Left lung (tissue), 10 donors: ENCODE measurements around the gene GATA1. TPM values are rescaled to one million over a fixed set of nuclear protein-coding genes. Genes with fewer than 3 reads are reported as not detected.

Experiments used
- ATAC-seq: fragments of 200-7000 bp; cut with Tn5 transposase; one replicate; pipeline ENCODE4 v1.9.1; 2020; ENCODE audit warnings: moderate library complexity
- DNase-seq, 4 donors: peaks; one replicate each; pipeline ENCODE4 v3.0.0-alpha.2; 2013 to 2020
- H3K27ac ChIP-seq, 2 donors: fragments of 200-600 bp; sonication (generic) in 1 of 2; one replicate each; pipeline versions ENCODE4 v1.5.0 to v1.8.0; 2020 to 2021
- H3K27me3 ChIP-seq, 2 donors: fragments of 200-600 bp; sonication (generic) in 1 of 2; one replicate each; pipeline versions ENCODE4 v1.5.0 to v1.8.0; 2020 to 2021
- H3K36me3 ChIP-seq, 2 donors: fragments of 200-600 bp; sonication (generic) in 1 of 2; one replicate each; pipeline versions ENCODE4 v1.5.0 to v1.8.0; 2020 to 2021
- H3K4me1 ChIP-seq, 2 donors: fragments of 200-600 bp; one replicate each; pipeline ENCODE4 v1.8.0; 2021
- H3K4me3 ChIP-seq, 2 donors: fragments of 200-600 bp; sonication (generic) in 1 of 2; one replicate each; pipeline versions ENCODE4 v1.5.0 to v1.8.0; 2020 to 2021; ENCODE audit warnings: mild to moderate bottlenecking in 1 of 2
- H3K9me3 ChIP-seq, 2 donors: fragments of 200-600 bp; sonication (generic) in 1 of 2; one replicate each; pipeline versions ENCODE4 v1.5.0 to v1.8.0; 2020 to 2021
- CTCF ChIP-seq, 2 donors: fragments of 200-600 bp; sonication (generic) in 1 of 2; IDR thresholded peaks; one replicate each; pipeline versions ENCODE4 v1.5.0 to v1.8.0; 2021; ENCODE audit warnings: antibody characterized with exemption in 2 of 2
- intact Hi-C, 2 donors: fragments of 100-400 bp; cut with DNase I; formaldehyde crosslinking; loops; one replicate each; pipeline versions ENCODE4 v1.11.2 to v1.14.2; 2022
- polyA plus RNA-seq, 6 donors: library from polyadenylated mRNA; unstranded; fragments of 120-200 nt; gene quantifications; one replicate each; pipeline ENCODE4 v1.2.1, GENCODE V29; 2013; ENCODE audit not compliant: insufficient read length in 6 of 6
- total RNA-seq, 2 donors: library from RNA; stranded (reverse); fragmentation: NEBNext Ultra II Directional; extraction: Animal tissue kit (Norgen Biotek cat#: 25700); gene quantifications; one replicate each; pipeline ENCODE4 v1.2.1, GENCODE V29; 2021
- donor health status: DM: no; HTN: yes; CAD: no.
- donor health status: DM: no; HTN: no; CAD: no.

Gene GATA1
- total and polyA plus RNA-seq, 8 donors, result 0.47 to 1.3 (median 0.77) TPM

- Histone ChIP-seq H3K27me3 (no peaks in the 10 kb centered on the region), H3K36me3 (no peaks in the 10 kb centered on the region), H3K9me3 (no peaks in the 10 kb centered on the region), H3K4me3 (no peak overlapping the region), H3K27ac (no peak overlapping the region), H3K4me1 (no peaks in the 10 kb centered on the region)
- intact Hi-C loops, result no loop called here
- DNase-seq (no peak), ATAC-seq (no peak)
- TF ChIP-seq CTCF (IDR thresholded peaks at IDR 0.05), result no peak
Observed at GRCh38 chrX:48753708-48754228, 32.6 kb upstream of the GATA1 start.

- H3K27ac ChIP-seq, result no peak overlapping the region
- no peak for TF ChIP-seq CTCF (IDR thresholded peaks at IDR 0.05)
- no peak for ATAC-seq
- H3K27me3 ChIP-seq, result no peaks in the 10 kb centered on the region
- H3K4me1 ChIP-seq, result no peaks in the 10 kb centered on the region
- no peaks in the 10 kb centered on the region for H3K9me3 ChIP-seq
- intact Hi-C loops, result no loop called here
- no peaks in the 10 kb centered on the region for H3K36me3 ChIP-seq
- no peak for DNase-seq
- H3K4me3 ChIP-seq, result no peak overlapping the region
Observed at GRCh38 chrX:48754238-48754637, 32.2 kb upstream of the GATA1 start.

- peak; percentile 99 for ATAC-seq
- Histone ChIP-seq H3K4me3 (no peak within 1 kb of the TSS), H3K4me1 (no peaks in the 10 kb centered on the region), H3K27ac (peak within 1 kb of the TSS in 1 of 2 donors; percentile 45), H3K9me3 (no peaks in the 10 kb centered on the region), H3K36me3 (no peaks in the 10 kb centered on the region), H3K27me3 (no peaks in the 10 kb centered on the region)
- intact Hi-C loops, result no loop called here
- TF ChIP-seq CTCF (IDR thresholded peaks at IDR 0.05), result no peak
- peak; percentile 5 to 82 (median 56) for DNase-seq
Observed at GRCh38 chrX:48761674-48762471, 24.5 kb upstream of the GATA1 start, which contains the start of gene GLOD5. Gene GLOD5, plus strand, starts transcription at chrX:48761747. Its CDS starts 44 bp downstream, at chrX:48761791.

- no peak overlapping the region for H3K27ac ChIP-seq
- H3K9me3 ChIP-seq, result no peaks in the 10 kb centered on the region
- H3K4me1 ChIP-seq, result no peaks in the 10 kb centered on the region
- intact Hi-C loops, result no loop called here
- DNase-seq, result no peak
- H3K27me3 ChIP-seq, result no peaks in the 10 kb centered on the region
- no peak for ATAC-seq
- no peak for TF ChIP-seq CTCF (IDR thresholded peaks at IDR 0.05)
- H3K36me3 ChIP-seq, result no peaks in the 10 kb centered on the region
- no peak overlapping the region for H3K4me3 ChIP-seq
Observed at GRCh38 chrX:48769230-48769629, 17.2 kb upstream of the GATA1 start.

GRCh38 chrX:48770296-48770695 is 16.1 kb upstream of the GATA1 start:
- ATAC-seq (no peak), DNase-seq (no peak)
- no peak for TF ChIP-seq CTCF (IDR thresholded peaks at IDR 0.05)
- Histone ChIP-seq H3K4me1 (no peaks in the 10 kb centered on the region), H3K4me3 (no peak overlapping the region), H3K36me3 (no peaks in the 10 kb centered on the region), H3K9me3 (no peaks in the 10 kb centered on the region), H3K27ac (no peak overlapping the region), H3K27me3 (no peaks in the 10 kb centered on the region)
- intact Hi-C loops, result no loop called here
